Muscle layer of duodenum (tissue), 2 donors: Measurements from ENCODE around the gene ERC2.

Experiments
- H3K27ac ChIP-seq: one replicate; pipeline ENCODE4 v1.7.0; 2013; ENCODE audit warnings: mild to moderate bottlenecking, low read length
- H3K27me3 ChIP-seq: one replicate; pipeline ENCODE4 v1.7.0; 2013; ENCODE audit warnings: low read depth, mild to moderate bottlenecking, control low read depth, low read length
- H3K36me3 ChIP-seq, 2 donors: one replicate each; pipeline ENCODE4 v1.7.0; 2013; ENCODE audit warnings: low read length in 2 of 2, control low read depth in 1 of 2, mild to moderate bottlenecking in 1 of 2; ENCODE audit not compliant: insufficient read depth in 2 of 2, control insufficient read depth in 1 of 2
- H3K4me1 ChIP-seq, 2 donors: one replicate each; pipeline ENCODE4 v1.7.0; 2013; ENCODE audit warnings: low read length in 2 of 2, mild to moderate bottlenecking in 2 of 2, control low read depth in 1 of 2, moderate library complexity in 1 of 2; ENCODE audit not compliant: insufficient read depth in 2 of 2, control insufficient read depth in 1 of 2
- H3K4me3 ChIP-seq, 2 donors: one replicate each; pipeline ENCODE4 v1.7.0; 2013; ENCODE audit warnings: low read length in 2 of 2, low read depth in 1 of 2, mild to moderate bottlenecking in 1 of 2
- H3K9me3 ChIP-seq, 2 donors: one replicate each; pipeline ENCODE4 v1.7.0; 2013; ENCODE audit warnings: low read length in 2 of 2, control low read depth in 1 of 2, mild to moderate bottlenecking in 1 of 2; ENCODE audit not compliant: control insufficient read depth in 1 of 2
- donor health status: healthy.

Gene ERC2

GRCh38 chr3:55819005-55819404 is 649.3 kb downstream of the ERC2 start:
- H3K9me3 ChIP-seq: no peaks in the 10 kb centered on the region
- H3K36me3 ChIP-seq: no peaks in the 10 kb centered on the region
- no peaks in the 10 kb centered on the region for H3K4me1 ChIP-seq
- H3K27me3 ChIP-seq: no peaks in the 10 kb centered on the region
- H3K4me3 ChIP-seq: no peak overlapping the region
- H3K27ac ChIP-seq: no peak overlapping the region

GRCh38 chr3:55818485-55818884 is 649.8 kb downstream of the ERC2 start:
- Histone ChIP-seq H3K9me3 (no peaks in the 10 kb centered on the region), H3K4me3 (no peak overlapping the region), H3K27ac (no peak overlapping the region)

GRCh38 chr3:55816794-55817576 is 651.3 kb downstream of the ERC2 start:
- Histone ChIP-seq H3K27me3 (no peaks in the 10 kb centered on the region), H3K4me3 (no peak overlapping the region), H3K27ac (no peak overlapping the region), H3K36me3 (no peaks in the 10 kb centered on the region), H3K9me3 (no peaks in the 10 kb centered on the region), H3K4me1 (no peaks in the 10 kb centered on the region)

More at GRCh38 chr3:55818485-55818884, 649.8 kb downstream of the ERC2 start:
- no peaks in the 10 kb centered on the region for H3K27me3 ChIP-seq
- H3K4me1 ChIP-seq: no peaks in the 10 kb centered on the region
- no peaks in the 10 kb centered on the region for H3K36me3 ChIP-seq

GRCh38 chr3:55815262-55815661 is 653.0 kb downstream of the ERC2 start:
- Histone ChIP-seq H3K27me3 (no peaks in the 10 kb centered on the region), H3K9me3 (no peaks in the 10 kb centered on the region), H3K36me3 (no peaks in the 10 kb centered on the region), H3K4me1 (no peaks in the 10 kb centered on the region), H3K4me3 (no peak overlapping the region), H3K27ac (no peak overlapping the region)

GRCh38 chr3:55813268-55814097 is 654.8 kb downstream of the ERC2 start:
- Histone ChIP-seq H3K27me3 (no peaks in the 10 kb centered on the region), H3K4me3 (no peak overlapping the region), H3K9me3 (no peaks in the 10 kb centered on the region), H3K36me3 (no peaks in the 10 kb centered on the region), H3K4me1 (no peaks in the 10 kb centered on the region), H3K27ac (no peak overlapping the region)

GRCh38 chr3:55812394-55813013 is 655.8 kb downstream of the ERC2 start:
- Histone ChIP-seq H3K36me3 (no peaks in the 10 kb centered on the region), H3K9me3 (peaks cover 0 to 2% of the 10 kb centered on the region in 2 donors), H3K27me3 (no peaks in the 10 kb centered on the region), H3K27ac (no peak overlapping the region), H3K4me3 (no peak overlapping the region), H3K4me1 (no peaks in the 10 kb centered on the region)

- H3K27me3 ChIP-seq: no peaks in the 10 kb centered on the region
- H3K4me1 ChIP-seq: no peaks in the 10 kb centered on the region
- H3K36me3 ChIP-seq: no peaks in the 10 kb centered on the region
- H3K27ac ChIP-seq: no peak overlapping the region
- H3K9me3 ChIP-seq: peaks cover 0 to 3% of the 10 kb centered on the region in 2 donors
- H3K4me3 ChIP-seq: no peak overlapping the region
These were observed 661.1 kb downstream of the ERC2 start for GRCh38 chr3:55807210-55807609.

- H3K36me3 ChIP-seq: no peaks in the 10 kb centered on the region
These were observed 663.1 kb downstream of the ERC2 start for GRCh38 chr3:55805169-55805568.

GRCh38 chr3:55804170-55805095 is 663.8 kb downstream of the ERC2 start:
- H3K4me1 ChIP-seq: no peaks in the 10 kb centered on the region
- no peak overlapping the region for H3K4me3 ChIP-seq
- H3K36me3 ChIP-seq: no peaks in the 10 kb centered on the region
- peaks cover 0 to 3% of the 10 kb centered on the region in 2 donors for H3K9me3 ChIP-seq
- no peaks in the 10 kb centered on the region for H3K27me3 ChIP-seq
- no peak overlapping the region for H3K27ac ChIP-seq

More at GRCh38 chr3:55805169-55805568, 663.1 kb downstream of the ERC2 start:
- H3K27me3 ChIP-seq: no peaks in the 10 kb centered on the region
- no peak overlapping the region for H3K27ac ChIP-seq
- no peak overlapping the region for H3K4me3 ChIP-seq
- no peaks in the 10 kb centered on the region for H3K4me1 ChIP-seq
- H3K9me3 ChIP-seq: peaks cover 0 to 3% of the 10 kb centered on the region in 2 donors

GRCh38 chr3:55802816-55803215 is 665.5 kb downstream of the ERC2 start:
- Histone ChIP-seq H3K27ac (no peak overlapping the region), H3K9me3 (peaks cover 0 to 3% of the 10 kb centered on the region in 2 donors), H3K4me3 (no peak overlapping the region), H3K4me1 (no peaks in the 10 kb centered on the region), H3K27me3 (no peaks in the 10 kb centered on the region), H3K36me3 (no peaks in the 10 kb centered on the region)
